ENCODE data around the gene GABRD.

Gene GABRD

GRCh38 chr1:2018217-2019171 is 651 bp upstream of the GABRD start:
- DNase-seq: no peak

GRCh38 chr1:2019571-2020309 is 595 bp downstream of the GABRD start:
- DNase-seq: no peak

GRCh38 chr1:2020310-2020655 is 1.1 kb downstream of the GABRD start:
- no peak for DNase-seq

- no peak for DNase-seq
Measured at GRCh38 chr1:2021550-2021949, 2.4 kb downstream of the GABRD start.

GRCh38 chr1:2022063-2022770 is 3.1 kb downstream of the GABRD start:
- no peak for DNase-seq

- no peak for DNase-seq
Measured at GRCh38 chr1:2023187-2023586, 4.0 kb downstream of the GABRD start.

GRCh38 chr1:2024451-2024850 is 5.3 kb downstream of the GABRD start:
- DNase-seq: no peak

- no peak for DNase-seq
Measured at GRCh38 chr1:2024887-2025286, 5.7 kb downstream of the GABRD start.

GRCh38 chr1:2025491-2025981 is 6.4 kb downstream of the GABRD start:
- DNase-seq: no peak

GRCh38 chr1:2027961-2028583 is 8.9 kb downstream of the GABRD start:
- no peak for DNase-seq

- DNase-seq: no peak
Measured at GRCh38 chr1:2028870-2029560, 9.9 kb downstream of the GABRD start.

- DNase-seq: no peak
Measured at GRCh38 chr1:2029561-2029960, 10.4 kb downstream of the GABRD start.

- DNase-seq: no peak
Measured at GRCh38 chr1:2030076-2030871, 11.1 kb downstream of the GABRD start.

GRCh38 chr1:2031546-2032540 is 12.7 kb downstream of the GABRD start:
- no peak for DNase-seq

GRCh38 chr1:2032737-2033136 is 13.6 kb downstream of the GABRD start:
- no peak for DNase-seq

- no peak for DNase-seq
Measured at GRCh38 chr1:2033165-2033564, 14.0 kb downstream of the GABRD start.

- DNase-seq: no peak
Measured at GRCh38 chr1:2036287-2036686, 17.1 kb downstream of the GABRD start.

GRCh38 chr1:2037314-2037979 is 18.3 kb downstream of the GABRD start:
- DNase-seq: no peak

- DNase-seq: no peak
Measured at GRCh38 chr1:2038229-2038628, 19.1 kb downstream of the GABRD start.

All from activated gamma-delta T cell (primary cell).